Activated naive CD4-positive, alpha-beta T cell treated with anti-CD3 and anti-CD28 coated beads for 36 hours (primary cell): ENCODE results near the gene CADPS2. TPM values are rescaled to one million over a fixed set of nuclear protein-coding genes. Genes with fewer than 3 reads are reported as not detected.

ENCODE experiments used
- CTCF ChIA-PET: fragments of 350-600 bp; sonication (Branson Sonifier 250); formaldehyde crosslinking; loops from one replicate; lab custom pipeline; 2021; ENCODE audit warnings: antibody characterized with exemption; lab: Charles Lee
- DNase-seq: peaks from one replicate; pipeline ENCODE4 v3.0.0-alpha.2; 2020
- H3K27ac Mint-ChIP-seq: one replicate; pipeline ENCODE4 v1.8.0; 2021; ENCODE audit warnings: mild to moderate bottlenecking, mixed read lengths
- H3K27me3 Mint-ChIP-seq: one replicate; pipeline ENCODE4 v1.8.0; 2021; ENCODE audit warnings: low read depth, mixed read lengths
- H3K36me3 Mint-ChIP-seq: one replicate; pipeline ENCODE4 v1.8.0; 2021; ENCODE audit warnings: low read depth, mixed read lengths
- H3K4me1 Mint-ChIP-seq: one replicate; pipeline ENCODE4 v1.8.0; 2021; ENCODE audit warnings: low read depth, mixed read lengths
- H3K4me3 Mint-ChIP-seq: one replicate; pipeline ENCODE4 v1.8.0; 2021; ENCODE audit warnings: mild to moderate bottlenecking, moderate library complexity, mixed read lengths
- H3K9me3 Mint-ChIP-seq: one replicate; pipeline ENCODE4 v1.8.0; 2021; ENCODE audit warnings: mixed read lengths
- intact Hi-C: fragments of 100-400 bp; cut with micrococcal nuclease; formaldehyde crosslinking; loops from one replicate; pipeline ENCODE4 v1.15.1; 2023
- total RNA-seq, 2 experiments: library from RNA; stranded (reverse); gene quantifications; one replicate each; pipeline ENCODE4 v1.2.3, GENCODE V29; 2021

Gene CADPS2
- total RNA-seq, 2 experiments from 2014 or later: not detected

DNA sequence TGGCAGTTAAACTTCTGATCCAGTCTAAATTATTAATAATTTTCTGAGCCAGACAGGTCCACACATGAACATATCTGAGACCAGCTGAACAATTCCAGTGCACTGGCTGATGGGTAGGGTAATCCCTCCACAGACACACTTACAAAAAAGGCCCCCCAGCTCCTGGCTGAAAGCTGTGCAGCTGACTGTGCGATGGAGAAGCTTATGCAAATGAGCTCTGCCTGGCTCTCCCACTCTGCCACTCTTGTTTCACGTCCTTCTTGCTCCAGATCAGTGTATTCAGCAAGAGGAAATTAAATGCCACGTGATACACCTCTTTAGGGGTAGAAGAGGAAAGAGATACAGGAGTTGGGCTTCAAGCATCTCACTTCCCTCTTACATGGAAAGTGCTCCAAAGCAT is 505.3 kb downstream of the CADPS2 start:
- H3K27me3 Mint-ChIP-seq: peaks cover 3% of the 10 kb centered on the region
- H3K9me3 Mint-ChIP-seq: no peaks in the 10 kb centered on the region
- no peaks in the 10 kb centered on the region for H3K36me3 Mint-ChIP-seq
- H3K4me1 Mint-ChIP-seq: no peaks in the 10 kb centered on the region
- H3K27ac Mint-ChIP-seq: no peak overlapping the region
- H3K4me3 Mint-ChIP-seq: no peak overlapping the region
- DNase-seq: no peak
- intact Hi-C loops: no loop called here
- CTCF ChIA-PET: no interaction called here

DNA sequence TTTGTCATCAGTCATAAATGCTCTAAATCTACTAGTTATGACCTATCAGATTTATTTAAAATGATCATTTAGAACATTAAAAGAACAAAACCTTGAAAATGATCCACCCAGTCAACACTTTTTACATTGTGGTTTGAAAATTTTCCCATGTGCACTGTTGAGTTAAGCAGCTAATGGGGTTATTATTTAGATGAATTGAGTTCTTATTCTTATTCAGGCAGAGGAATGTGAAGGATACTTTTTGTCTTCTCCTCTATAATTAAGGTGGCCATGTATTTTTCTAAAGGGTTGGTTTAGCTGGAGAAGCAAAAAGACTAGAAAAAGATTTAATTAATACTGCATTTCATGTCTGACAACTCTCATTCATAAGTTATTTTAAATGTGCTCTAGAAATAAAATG is 506.8 kb downstream of the CADPS2 start:
- no peaks in the 10 kb centered on the region for H3K4me1 Mint-ChIP-seq

DNA sequence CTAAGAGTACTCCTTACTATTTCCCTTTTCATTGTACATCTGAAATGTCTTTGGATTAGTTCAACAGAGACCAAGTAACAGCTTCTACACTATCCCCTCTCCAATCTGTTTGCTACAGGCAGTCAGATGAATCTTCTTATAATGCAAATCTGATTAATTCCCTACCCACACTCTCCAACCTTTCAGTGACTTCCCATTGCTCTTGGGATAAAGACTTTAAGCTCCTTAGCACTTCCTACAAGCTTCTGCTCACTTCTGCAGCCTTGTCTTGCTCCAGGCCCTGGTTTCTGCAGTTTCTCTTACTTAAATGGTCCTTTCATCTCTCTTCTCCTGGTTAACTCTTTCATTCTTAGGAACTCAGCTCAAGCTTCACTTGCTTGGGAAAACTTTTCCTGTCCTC is 516.5 kb downstream of the CADPS2 start:
- H3K27ac Mint-ChIP-seq: no peak overlapping the region
- CTCF ChIA-PET: no interaction called here
- DNase-seq: no peak
- no peaks in the 10 kb centered on the region for H3K27me3 Mint-ChIP-seq
- no peaks in the 10 kb centered on the region for H3K36me3 Mint-ChIP-seq
- H3K4me3 Mint-ChIP-seq: no peak overlapping the region
- no peaks in the 10 kb centered on the region for H3K9me3 Mint-ChIP-seq
- no peaks in the 10 kb centered on the region for H3K4me1 Mint-ChIP-seq
- intact Hi-C loops: no loop called here

More for the DNA sequence above, 506.8 kb downstream of the CADPS2 start:
- H3K27me3 Mint-ChIP-seq: peaks cover 3% of the 10 kb centered on the region
- DNase-seq: no peak
- no peak overlapping the region for H3K27ac Mint-ChIP-seq
- CTCF ChIA-PET: no interaction called here
- H3K4me3 Mint-ChIP-seq: no peak overlapping the region
- no peaks in the 10 kb centered on the region for H3K36me3 Mint-ChIP-seq
- no peaks in the 10 kb centered on the region for H3K9me3 Mint-ChIP-seq
- intact Hi-C loops: no loop called here

DNA sequence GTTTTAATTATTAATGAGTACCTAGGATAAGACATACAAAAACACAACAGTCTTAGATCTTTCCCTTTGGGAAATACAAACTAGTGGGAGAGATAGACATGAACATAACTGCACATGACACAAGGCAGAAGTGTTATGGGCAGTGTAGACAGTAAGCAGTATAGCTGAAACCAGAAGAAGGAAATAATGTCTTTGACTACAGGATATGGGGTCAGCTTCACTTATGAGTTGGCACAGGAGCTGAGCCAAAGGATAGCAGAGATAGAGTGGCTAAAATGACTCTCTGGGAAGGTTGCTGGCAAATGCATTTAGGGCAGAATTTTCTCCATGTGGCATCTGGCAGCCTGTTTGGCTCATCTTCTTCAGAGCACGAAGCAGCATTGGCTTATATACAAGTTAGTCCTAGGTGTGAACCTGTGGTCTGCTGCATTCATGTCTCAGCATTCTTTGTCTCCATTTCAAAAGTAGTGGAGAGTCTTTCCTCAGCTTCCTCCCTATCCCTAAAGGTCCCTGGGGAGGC is 521.4 kb downstream of the CADPS2 start:
- H3K4me1 Mint-ChIP-seq: no peaks in the 10 kb centered on the region

DNA sequence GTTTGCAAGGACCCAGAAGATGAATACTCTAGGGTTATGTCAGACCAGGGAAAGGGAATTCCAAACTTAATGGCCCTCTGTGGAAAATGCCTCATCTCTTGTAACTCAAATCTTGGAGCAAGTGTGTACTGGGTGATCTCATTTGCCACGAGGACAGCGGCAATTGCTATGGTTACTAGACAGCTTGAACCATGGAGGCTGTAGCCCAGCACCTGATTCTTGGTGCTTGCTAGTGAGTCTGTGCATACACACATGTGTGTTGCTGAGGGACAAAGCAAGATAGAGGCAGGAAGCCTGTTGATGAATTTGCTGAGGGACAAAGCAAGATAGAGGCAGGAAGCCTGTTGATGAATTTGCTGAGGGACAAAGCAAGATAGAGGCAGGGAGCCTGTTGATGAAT is 523.1 kb downstream of the CADPS2 start:
- Mint-ChIP-seq H3K27me3 (no peaks in the 10 kb centered on the region), H3K9me3 (no peaks in the 10 kb centered on the region), H3K27ac (no peak overlapping the region), H3K36me3 (no peaks in the 10 kb centered on the region), H3K4me3 (no peak overlapping the region), H3K4me1 (no peaks in the 10 kb centered on the region)
- CTCF ChIA-PET: no interaction called here
- DNase-seq: no peak
- intact Hi-C loops: no loop called here

More for the DNA sequence above, 521.4 kb downstream of the CADPS2 start:
- H3K27ac Mint-ChIP-seq: no peak overlapping the region
- no peak for DNase-seq
- H3K27me3 Mint-ChIP-seq: no peaks in the 10 kb centered on the region
- CTCF ChIA-PET: no interaction called here
- H3K4me3 Mint-ChIP-seq: no peak overlapping the region
- H3K36me3 Mint-ChIP-seq: no peaks in the 10 kb centered on the region
- no peaks in the 10 kb centered on the region for H3K9me3 Mint-ChIP-seq
- intact Hi-C loops: no loop called here

DNA sequence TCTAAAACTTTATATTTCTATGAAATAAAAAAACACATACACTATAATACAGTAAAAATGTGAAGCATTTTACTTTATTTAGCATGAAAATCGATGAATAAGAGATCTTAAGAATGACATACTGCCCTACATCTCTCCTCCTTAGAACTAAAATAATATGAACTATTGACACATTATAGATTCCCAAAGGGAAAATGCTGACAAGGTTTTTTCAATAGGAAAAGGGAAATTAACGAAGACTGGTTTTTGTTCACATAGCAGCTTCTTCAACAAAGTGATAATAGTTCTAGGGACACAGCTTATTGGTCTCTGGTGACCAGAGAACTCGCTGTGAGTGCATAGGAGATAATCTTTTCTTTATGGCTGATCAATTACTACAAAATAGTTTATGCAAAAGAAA is 523.8 kb downstream of the CADPS2 start:
- H3K9me3 Mint-ChIP-seq: no peaks in the 10 kb centered on the region
- H3K36me3 Mint-ChIP-seq: no peaks in the 10 kb centered on the region
- no peak overlapping the region for H3K4me3 Mint-ChIP-seq
- no peaks in the 10 kb centered on the region for H3K27me3 Mint-ChIP-seq
- CTCF ChIA-PET: no interaction called here
- intact Hi-C loops: no loop called here
- no peaks in the 10 kb centered on the region for H3K4me1 Mint-ChIP-seq
- no peak overlapping the region for H3K27ac Mint-ChIP-seq
- no peak for DNase-seq

DNA sequence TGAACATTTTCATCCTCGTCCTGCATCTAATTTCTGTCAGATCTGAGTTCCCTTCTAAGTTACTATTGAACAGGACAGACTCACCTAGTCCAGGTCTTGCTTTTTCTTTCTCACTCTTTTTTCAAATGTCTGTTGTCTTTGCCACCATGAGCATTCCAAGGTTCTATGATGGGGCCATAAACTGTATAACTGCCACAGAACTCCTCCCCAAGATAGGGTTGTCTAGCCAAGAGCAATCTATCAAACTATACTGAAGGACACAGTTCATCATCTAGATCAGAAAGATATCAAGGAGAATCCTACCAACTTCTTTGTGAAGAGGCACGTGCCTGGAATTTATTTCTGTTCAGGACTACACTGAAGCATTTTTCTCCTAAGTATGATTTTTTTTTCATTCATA is 531.6 kb downstream of the CADPS2 start:
- intact Hi-C loops: no loop called here
- Mint-ChIP-seq H3K27me3 (no peaks in the 10 kb centered on the region), H3K4me3 (no peak overlapping the region), H3K9me3 (peaks cover 3% of the 10 kb centered on the region), H3K4me1 (no peaks in the 10 kb centered on the region), H3K27ac (no peak overlapping the region), H3K36me3 (no peaks in the 10 kb centered on the region)
- CTCF ChIA-PET: no interaction called here
- no peak for DNase-seq

DNA sequence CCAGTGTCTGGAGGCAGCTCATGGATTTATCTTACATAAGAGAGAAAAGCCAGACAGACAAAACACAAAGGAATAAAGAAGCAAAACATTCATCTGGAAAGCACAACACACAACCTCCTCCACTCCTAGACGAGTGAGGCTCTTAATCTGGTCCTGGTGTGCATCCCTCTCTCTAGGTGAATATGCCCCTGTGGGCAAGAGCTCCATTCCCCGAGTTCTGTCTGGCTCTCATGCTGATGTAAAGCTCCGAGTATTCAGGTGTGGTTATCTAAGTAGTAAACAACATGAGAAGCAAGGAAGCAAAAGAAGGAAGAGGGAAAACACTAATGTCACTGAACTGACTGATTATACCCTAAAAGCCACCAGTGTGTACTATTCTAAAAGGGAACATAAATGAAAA is 533.8 kb downstream of the CADPS2 start:
- peaks cover 3% of the 10 kb centered on the region for H3K9me3 Mint-ChIP-seq
- CTCF ChIA-PET: no interaction called here
- H3K27ac Mint-ChIP-seq: no peak overlapping the region
- H3K4me3 Mint-ChIP-seq: no peak overlapping the region
- DNase-seq: no peak
- intact Hi-C loops: no loop called here
- no peaks in the 10 kb centered on the region for H3K27me3 Mint-ChIP-seq
- no peaks in the 10 kb centered on the region for H3K36me3 Mint-ChIP-seq
- H3K4me1 Mint-ChIP-seq: no peaks in the 10 kb centered on the region

DNA sequence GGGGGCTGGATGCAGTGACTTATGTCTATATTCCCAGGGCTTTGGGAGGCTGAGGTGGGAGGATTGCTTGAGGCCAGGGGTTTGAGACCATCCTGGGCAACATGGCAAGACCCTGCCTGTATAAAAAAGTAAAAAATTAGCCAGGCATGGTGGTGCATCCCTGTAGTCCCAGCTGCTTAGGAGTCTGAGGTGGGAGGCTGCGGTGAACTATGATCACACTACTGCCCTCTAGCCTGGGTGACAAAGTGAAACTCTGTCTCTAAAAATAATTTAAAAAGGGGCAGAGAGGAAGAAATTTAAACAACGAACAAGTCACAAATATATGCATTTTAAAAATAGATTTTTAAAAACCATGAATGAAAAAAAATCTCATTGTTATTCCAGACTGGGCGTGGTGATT is 535.6 kb downstream of the CADPS2 start:
- Mint-ChIP-seq H3K27ac (no peak overlapping the region), H3K4me3 (no peak overlapping the region), H3K36me3 (no peaks in the 10 kb centered on the region)

DNA sequence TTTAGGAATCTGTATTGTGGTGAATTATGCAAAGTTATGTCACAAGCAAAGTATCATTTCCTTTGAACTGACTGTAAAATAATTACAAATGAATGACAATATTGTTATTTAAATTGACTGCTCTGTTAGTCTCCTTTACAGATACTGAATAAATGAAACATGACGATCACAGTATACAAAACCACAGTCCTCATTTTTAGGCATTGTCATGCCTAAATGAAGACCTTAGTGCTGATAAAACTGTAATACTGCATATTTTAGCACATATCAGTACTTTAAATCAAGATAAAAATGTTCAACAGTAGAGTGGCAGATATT is 542.0 kb downstream of the CADPS2 start:
- Mint-ChIP-seq H3K27ac (no peak overlapping the region), H3K27me3 (no peaks in the 10 kb centered on the region), H3K4me1 (no peaks in the 10 kb centered on the region), H3K9me3 (no peaks in the 10 kb centered on the region), H3K36me3 (no peaks in the 10 kb centered on the region), H3K4me3 (no peak overlapping the region)
- CTCF ChIA-PET: no interaction called here
- no peak for DNase-seq
- intact Hi-C loops: no loop called here

More for the DNA sequence above, 535.6 kb downstream of the CADPS2 start:
- DNase-seq: no peak
- intact Hi-C loops: no loop called here
- Mint-ChIP-seq H3K4me1 (no peaks in the 10 kb centered on the region), H3K27me3 (no peaks in the 10 kb centered on the region), H3K9me3 (no peaks in the 10 kb centered on the region)
- CTCF ChIA-PET: no interaction called here

DNA sequence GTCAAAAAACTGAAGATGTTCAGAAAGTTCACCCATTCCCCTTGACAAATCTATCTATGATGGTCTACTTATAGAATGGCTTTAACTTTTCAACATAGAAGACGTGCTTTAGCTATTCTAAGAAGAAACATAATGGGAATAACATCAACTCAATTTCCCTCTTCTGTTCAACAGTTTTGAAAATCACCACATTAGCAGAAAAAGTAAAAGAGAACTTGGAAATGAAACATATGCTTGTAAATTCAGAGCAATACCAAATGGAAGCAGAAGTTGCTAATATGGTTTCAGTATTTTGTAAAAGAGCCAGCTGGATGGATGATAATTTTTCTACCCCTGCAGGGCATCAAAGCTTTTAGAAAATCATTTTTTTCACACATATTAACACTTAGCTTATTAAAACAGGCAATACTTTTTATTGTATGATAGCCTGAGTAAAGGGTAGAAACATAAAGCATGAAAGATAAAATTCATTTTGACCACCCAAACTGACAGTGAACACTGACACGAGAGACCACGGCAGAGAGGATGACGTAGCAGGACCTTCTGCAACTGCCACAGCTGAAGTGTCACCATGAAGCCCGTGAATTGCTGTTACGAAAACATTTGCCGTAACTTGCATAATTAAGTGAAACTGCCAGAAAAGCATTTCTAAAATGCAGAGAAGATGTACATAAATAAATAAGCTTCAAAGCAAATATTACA is 542.5 kb downstream of the CADPS2 start:
- no peaks in the 10 kb centered on the region for H3K36me3 Mint-ChIP-seq
- intact Hi-C loops: no loop called here
- no peaks in the 10 kb centered on the region for H3K27me3 Mint-ChIP-seq
- CTCF ChIA-PET: no interaction called here
- H3K9me3 Mint-ChIP-seq: no peaks in the 10 kb centered on the region
- H3K4me3 Mint-ChIP-seq: no peak overlapping the region
- no peaks in the 10 kb centered on the region for H3K4me1 Mint-ChIP-seq
- no peak for DNase-seq
- no peak overlapping the region for H3K27ac Mint-ChIP-seq

DNA sequence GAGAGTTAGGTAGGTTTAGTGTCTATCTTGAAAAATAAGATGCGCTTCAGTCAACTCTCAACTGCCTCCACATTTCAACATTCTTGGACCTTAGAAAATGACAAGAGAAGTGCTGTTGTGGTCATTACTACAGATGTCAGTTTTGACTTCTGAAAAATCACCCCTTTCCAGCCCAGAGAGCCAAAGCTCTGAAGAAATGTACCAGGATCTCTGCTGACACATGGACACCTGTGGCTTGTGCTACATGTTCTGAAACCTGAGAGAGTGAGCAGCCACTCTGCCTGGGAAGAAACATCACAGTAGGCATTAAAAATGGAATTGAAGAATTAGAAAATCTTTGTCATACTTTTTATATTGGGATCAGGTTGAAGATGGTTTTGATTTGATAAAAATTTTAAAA is 545.8 kb downstream of the CADPS2 start:
- H3K36me3 Mint-ChIP-seq: no peaks in the 10 kb centered on the region
- H3K27me3 Mint-ChIP-seq: no peaks in the 10 kb centered on the region
- H3K27ac Mint-ChIP-seq: no peak overlapping the region
- no peaks in the 10 kb centered on the region for H3K9me3 Mint-ChIP-seq
- no peaks in the 10 kb centered on the region for H3K4me1 Mint-ChIP-seq
- intact Hi-C loops: no loop called here
- DNase-seq: no peak
- no peak overlapping the region for H3K4me3 Mint-ChIP-seq
- CTCF ChIA-PET: no interaction called here

DNA sequence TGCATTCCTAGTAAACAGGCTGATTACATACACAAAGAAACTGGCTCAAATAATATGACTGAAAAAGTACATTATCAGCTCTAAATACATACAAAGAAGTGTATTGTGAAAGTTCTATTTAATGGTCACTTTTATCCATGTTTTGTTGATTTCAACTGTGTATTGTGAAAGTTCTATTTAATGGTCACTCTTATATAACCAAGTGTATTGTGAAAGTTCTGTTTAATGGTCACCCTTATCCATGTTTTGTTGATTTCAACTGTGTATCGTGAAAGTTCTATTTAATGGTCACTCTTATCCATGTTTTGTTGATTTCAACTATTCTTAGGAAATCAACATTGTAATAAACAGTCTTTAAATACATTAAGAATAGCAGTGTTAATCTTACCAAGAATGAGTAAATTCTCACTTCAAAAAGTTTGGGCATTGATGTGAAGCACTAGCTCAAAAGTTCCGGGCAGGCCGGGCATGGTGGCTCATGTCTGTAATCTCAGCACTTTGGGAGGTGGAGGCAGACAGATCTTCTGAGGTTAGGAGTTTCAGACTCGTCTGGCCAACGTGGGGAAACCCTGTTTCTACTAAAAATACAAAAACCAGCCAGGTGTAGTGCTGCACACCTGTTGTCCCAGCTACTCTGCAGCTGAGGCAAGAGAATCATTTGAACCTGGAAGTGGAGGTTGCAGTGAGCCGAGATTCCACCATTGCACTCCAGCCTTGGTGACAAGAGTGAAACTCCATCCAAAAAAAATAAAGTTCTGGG is 546.9 kb downstream of the CADPS2 start:
- CTCF ChIA-PET: no interaction called here
- H3K27me3 Mint-ChIP-seq: no peaks in the 10 kb centered on the region
- H3K4me3 Mint-ChIP-seq: no peak overlapping the region
- no peaks in the 10 kb centered on the region for H3K36me3 Mint-ChIP-seq
- intact Hi-C loops: no loop called here
- H3K4me1 Mint-ChIP-seq: no peaks in the 10 kb centered on the region
- no peaks in the 10 kb centered on the region for H3K9me3 Mint-ChIP-seq
- no peak for DNase-seq
- H3K27ac Mint-ChIP-seq: no peak overlapping the region
